Retinal pigment epithelial cell (primary cell): ENCODE data around the gene GPR63.

Source experiments
- DNase-seq: peaks from one replicate; pipeline ENCODE4 v3.0.0-alpha.2; 2010; ENCODE audit warnings: low read depth
- H3K4me3 ChIP-seq: 2 replicates; pipeline ENCODE4 v1.5.1; 2011; ENCODE audit warnings: mild to moderate bottlenecking, low read length, control low read depth, moderate library complexity
- TF ChIP-seq, protein P1 (sequence below): conservative IDR thresholded peaks from 2 replicates; pipeline ENCODE4 v1.5.1; 2011; ENCODE audit warnings: low read depth, low read length, control low read depth, inconsistent platforms

GPR63 gene

DNA sequence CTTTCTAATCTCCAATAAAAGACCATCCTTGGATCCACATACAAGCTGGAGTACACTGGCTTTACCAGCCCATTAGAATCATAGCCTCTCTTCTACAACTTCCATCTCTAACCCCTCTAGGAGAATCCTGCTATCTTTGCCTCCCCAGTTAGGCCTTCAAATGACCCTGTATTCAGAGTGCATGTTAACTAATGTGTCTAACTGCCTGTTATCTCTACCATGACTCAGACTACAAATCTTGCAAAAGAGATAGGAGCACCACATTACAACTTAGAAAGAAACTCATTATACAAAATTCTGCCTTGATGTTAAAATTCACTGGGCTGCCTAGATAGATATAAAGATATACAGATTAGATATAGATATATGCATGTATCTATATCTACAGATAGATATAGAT, 28.2 kb downstream of the GPR63 start:
- H3K4me3 ChIP-seq = no peak overlapping the region
- DNase-seq = no peak
- TF ChIP-seq, protein P1, sequence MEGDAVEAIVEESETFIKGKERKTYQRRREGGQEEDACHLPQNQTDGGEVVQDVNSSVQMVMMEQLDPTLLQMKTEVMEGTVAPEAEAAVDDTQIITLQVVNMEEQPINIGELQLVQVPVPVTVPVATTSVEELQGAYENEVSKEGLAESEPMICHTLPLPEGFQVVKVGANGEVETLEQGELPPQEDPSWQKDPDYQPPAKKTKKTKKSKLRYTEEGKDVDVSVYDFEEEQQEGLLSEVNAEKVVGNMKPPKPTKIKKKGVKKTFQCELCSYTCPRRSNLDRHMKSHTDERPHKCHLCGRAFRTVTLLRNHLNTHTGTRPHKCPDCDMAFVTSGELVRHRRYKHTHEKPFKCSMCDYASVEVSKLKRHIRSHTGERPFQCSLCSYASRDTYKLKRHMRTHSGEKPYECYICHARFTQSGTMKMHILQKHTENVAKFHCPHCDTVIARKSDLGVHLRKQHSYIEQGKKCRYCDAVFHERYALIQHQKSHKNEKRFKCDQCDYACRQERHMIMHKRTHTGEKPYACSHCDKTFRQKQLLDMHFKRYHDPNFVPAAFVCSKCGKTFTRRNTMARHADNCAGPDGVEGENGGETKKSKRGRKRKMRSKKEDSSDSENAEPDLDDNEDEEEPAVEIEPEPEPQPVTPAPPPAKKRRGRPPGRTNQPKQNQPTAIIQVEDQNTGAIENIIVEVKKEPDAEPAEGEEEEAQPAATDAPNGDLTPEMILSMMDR = no peak

DNA sequence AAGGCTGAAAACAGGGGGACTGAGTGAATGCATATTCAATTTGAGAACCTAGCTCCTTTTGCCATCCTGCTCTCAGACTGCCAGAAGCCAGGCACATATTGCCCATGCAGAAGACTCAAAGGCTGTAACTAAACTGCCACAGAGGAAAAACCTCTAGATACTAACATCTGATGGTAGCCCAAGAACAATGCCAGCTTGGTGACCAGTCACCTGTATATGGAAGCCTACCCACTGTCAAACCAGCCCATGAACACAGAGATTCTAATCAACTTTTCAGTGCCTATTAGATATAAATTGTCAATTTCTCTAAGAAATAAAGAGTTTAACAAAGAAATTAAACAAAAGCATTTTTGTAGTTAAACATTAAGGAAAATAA, 34.2 kb downstream of the GPR63 start:
- no peak for DNase-seq
- TF ChIP-seq, protein P1 = no peak

DNA sequence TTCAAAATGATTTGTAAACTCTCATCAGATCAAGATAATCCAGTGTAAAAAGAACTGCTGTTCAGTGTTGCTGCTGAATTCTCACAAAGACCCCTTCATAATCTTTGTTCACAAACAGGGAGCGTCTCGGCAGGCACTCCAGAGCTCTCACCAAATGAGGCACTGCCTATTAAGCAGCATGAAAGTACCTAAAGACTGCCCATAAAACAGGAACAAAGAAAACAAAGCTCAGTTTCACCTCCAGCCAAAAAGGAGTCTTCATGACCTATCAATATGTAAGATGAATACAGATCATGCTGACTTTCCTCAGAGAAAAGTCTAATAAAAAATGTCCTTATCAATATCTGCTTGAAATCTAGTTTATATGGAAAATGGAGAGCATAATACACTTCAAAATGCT, 41.8 kb downstream of the GPR63 start:
- TF ChIP-seq, protein P1 = no peak
- no peak overlapping the region for H3K4me3 ChIP-seq
- no peak for DNase-seq

More for the DNA sequence above, 34.2 kb downstream of the GPR63 start:
- H3K4me3 ChIP-seq = no peak overlapping the region

DNA sequence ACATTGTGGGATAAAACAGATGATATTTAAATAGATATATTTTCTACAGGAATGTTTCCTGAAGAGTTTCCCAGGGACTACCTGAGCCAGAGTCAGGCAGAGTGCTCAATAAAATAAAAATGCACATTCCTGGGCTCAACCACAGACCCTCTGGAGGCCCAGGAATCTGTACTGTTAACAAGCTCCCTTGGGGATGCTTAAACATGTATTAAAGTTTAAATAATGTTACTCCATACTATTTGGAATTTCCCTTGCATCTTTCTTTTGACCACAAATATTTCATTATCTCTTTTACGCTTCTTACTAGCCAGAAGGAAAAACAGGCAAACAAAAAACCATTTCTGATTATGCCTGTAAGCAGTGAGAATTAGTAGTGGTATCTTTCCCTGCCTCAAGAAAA, 42.3 kb downstream of the GPR63 start:
- no peak for DNase-seq
- TF ChIP-seq, protein P1 = no peak
- no peak overlapping the region for H3K4me3 ChIP-seq

DNA sequence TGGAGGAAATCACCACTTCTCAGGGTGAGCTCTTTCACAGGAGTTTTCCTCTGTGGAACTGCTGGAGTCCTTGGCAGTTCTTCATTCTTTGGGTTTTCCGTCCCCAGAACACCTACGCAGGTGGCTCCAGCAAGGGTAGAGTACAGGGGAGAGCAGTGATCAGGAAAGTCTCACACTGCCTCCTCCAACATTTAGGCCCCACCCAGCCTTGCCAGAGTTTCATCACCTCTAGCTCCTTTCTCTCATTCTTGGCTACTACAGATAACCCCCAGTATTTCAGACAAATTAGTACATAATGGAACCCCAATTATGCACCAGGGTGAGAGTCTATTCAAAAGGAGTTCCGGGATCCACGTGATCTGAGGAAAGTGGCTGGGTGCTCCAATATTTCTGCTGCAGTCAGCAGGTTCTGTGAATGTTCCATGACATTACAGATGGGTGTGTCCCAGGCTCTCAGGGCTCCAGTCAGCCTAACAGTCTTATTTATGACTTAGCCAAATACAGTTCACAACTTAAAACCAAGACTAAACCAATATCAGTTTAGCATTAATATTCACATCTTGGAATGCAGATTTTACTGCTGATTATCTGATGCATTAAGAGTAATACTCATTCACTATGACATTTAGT, 44.6 kb downstream of the GPR63 start:
- TF ChIP-seq, protein P1 = no peak
- H3K4me3 ChIP-seq = no peak overlapping the region
- no peak for DNase-seq

DNA sequence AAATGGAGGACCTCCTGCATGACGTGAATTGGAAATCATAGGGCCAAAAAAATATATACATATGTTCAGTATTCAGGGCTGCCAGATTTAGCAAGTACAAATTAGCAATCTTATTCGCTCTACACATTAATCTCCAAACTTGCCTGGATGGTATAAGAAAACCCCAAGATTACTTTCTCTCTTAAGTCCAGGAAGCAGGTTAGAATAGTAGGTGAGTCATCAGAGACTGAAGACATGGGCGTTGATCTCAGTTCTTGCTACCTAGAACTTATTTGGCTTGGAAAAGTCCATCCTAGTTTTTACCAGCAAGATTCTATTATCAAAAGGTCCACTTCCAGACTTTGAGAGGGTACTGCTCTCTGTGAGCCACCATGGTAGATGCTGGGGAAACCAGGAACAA, 47.4 kb downstream of the GPR63 start:
- DNase-seq = no peak
- H3K4me3 ChIP-seq = no peak overlapping the region
- TF ChIP-seq, protein P1 = no peak

DNA sequence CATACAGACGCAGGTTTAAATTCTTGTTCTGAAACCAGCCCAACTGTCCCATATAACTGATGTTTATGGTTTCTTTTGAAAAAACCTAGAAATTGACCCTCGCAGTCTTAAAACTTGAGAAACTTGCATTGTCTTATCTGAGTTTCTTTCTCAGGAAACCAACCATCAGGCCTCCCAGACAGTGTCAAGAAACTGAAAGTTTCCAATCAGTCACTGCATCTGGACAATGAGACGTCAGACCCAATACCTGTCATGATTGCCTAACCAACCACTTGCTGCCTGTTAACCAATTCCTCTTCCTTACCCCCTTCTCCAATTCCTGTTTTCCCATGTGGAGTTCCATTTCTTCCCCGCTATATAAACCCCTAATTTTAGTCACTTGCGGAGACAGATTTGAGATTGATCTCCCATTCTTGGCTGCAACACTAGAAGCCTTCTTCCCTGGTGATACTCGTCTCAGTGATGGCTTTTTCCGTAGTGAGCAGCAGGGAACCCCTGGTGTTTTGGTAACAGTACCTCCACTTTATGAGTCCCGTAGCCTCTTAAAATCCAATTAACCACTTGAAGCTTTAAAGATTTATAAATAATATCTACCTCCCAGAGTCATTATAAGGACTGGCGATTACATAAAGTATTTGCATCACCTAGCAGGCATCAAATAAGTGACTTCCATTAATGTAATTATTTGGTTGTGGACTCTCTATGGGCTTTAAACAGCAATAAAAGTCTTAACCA, 49.3 kb downstream of the GPR63 start:
- TF ChIP-seq, protein P1 = no peak
- DNase-seq = no peak
- H3K4me3 ChIP-seq = no peak overlapping the region
